ENCODE data around the gene NGF.

- TF ChIP-seq CTCF (IDR thresholded peaks at IDR 0.05; ENCODE audit: poor library complexity) = no peak
- no peak for TF ChIP-seq EZH2phosphoT487 (IDR thresholded peaks at IDR 0.05; ENCODE audit: low read depth, severe bottlenecking, unreplicated experiment)
- TF ChIP-seq EZH2 (IDR thresholded peaks at IDR 0.05; ENCODE audit: borderline replicate concordance) = no peak
Observed at GRCh38 chr1:115289940-115290339, 48.1 kb downstream of the NGF start.
